GM21447 (cell line): ENCODE results near the gene SMCHD1.
A peak's percentile ranks its signal among the peaks of the same experiment; 100 is the strongest.

Experiments used
- ATAC-seq: cut with Tn5 transposase; IDR thresholded peaks from one replicate; pipeline ENCODE4 v1.9.1; 2021; ENCODE audit not compliant: unreplicated experiment

SMCHD1 gene

GRCh38 chr18:2655178-2655953, at the start of gene SMCHD1:
Gene SMCHD1 (plus strand): TSS chr18:2655726. CDS start chr18:2656076, 350 bp downstream.
- ATAC-seq: peak; percentile 68

GRCh38 chr18:2606335-2606734, 49.2 kb upstream of the SMCHD1 start:
- no peak for ATAC-seq

GRCh38 chr18:2609604-2610003, 45.9 kb upstream of the SMCHD1 start:
- no peak for ATAC-seq

- ATAC-seq: no peak
Observed at GRCh38 chr18:2610549-2610948, 45.0 kb upstream of the SMCHD1 start.

- no peak for ATAC-seq
Observed at GRCh38 chr18:2612996-2613395, 42.5 kb upstream of the SMCHD1 start.

GRCh38 chr18:2617401-2617998, 38.0 kb upstream of the SMCHD1 start:
- no peak for ATAC-seq

GRCh38 chr18:2618009-2618408, 37.5 kb upstream of the SMCHD1 start:
- ATAC-seq: no peak

- no peak for ATAC-seq
Observed at GRCh38 chr18:2625217-2625616, 30.3 kb upstream of the SMCHD1 start.

GRCh38 chr18:2627821-2628276, 27.7 kb upstream of the SMCHD1 start:
- ATAC-seq: no peak

GRCh38 chr18:2629003-2629402, 26.5 kb upstream of the SMCHD1 start:
- ATAC-seq: no peak

GRCh38 chr18:2635586-2635985, 19.9 kb upstream of the SMCHD1 start:
- ATAC-seq: no peak

- peak; percentile 18 for ATAC-seq
Observed at GRCh38 chr18:2636126-2636631, 19.3 kb upstream of the SMCHD1 start.

- peak; percentile 75 for ATAC-seq
Observed at GRCh38 chr18:2641638-2642037, 13.9 kb upstream of the SMCHD1 start.

- no peak for ATAC-seq
Observed at GRCh38 chr18:2642771-2643170, 12.8 kb upstream of the SMCHD1 start.

GRCh38 chr18:2644535-2644934, 11.0 kb upstream of the SMCHD1 start:
- no peak for ATAC-seq

GRCh38 chr18:2651981-2652380, 3.5 kb upstream of the SMCHD1 start:
- no peak for ATAC-seq

- no peak for ATAC-seq
Observed at GRCh38 chr18:2653467-2653866, 2.1 kb upstream of the SMCHD1 start.

- ATAC-seq: no peak
Observed at GRCh38 chr18:2654169-2654927, 1.2 kb upstream of the SMCHD1 start.

GRCh38 chr18:2654928-2655177, 673 bp upstream of the SMCHD1 start:
- ATAC-seq: peak; percentile 28

- peak; percentile 27 for ATAC-seq
Observed at GRCh38 chr18:2655954-2656236, 369 bp downstream of the SMCHD1 start.

GRCh38 chr18:2656237-2656980, 883 bp downstream of the SMCHD1 start:
- peak; percentile 11 for ATAC-seq
